ENCODE results near the gene KCNQ5.

KCNQ5 gene

GRCh38 chr6:72826744-72827438, 205.0 kb downstream of the KCNQ5 start:
- H3K4me3 ChIP-seq (ENCODE audit: low read length), result no peak overlapping the region
- H3K9me3 ChIP-seq (replicated peaks; ENCODE audit: low read length), result no peaks in the 10 kb centered on the region
- no peaks in the 10 kb centered on the region for H3K27me3 ChIP-seq (ENCODE audit: control insufficient read depth, insufficient read depth, low read length)
- no peak overlapping the region for H3K9ac ChIP-seq (ENCODE audit: low read depth, low read length)
- H3K36me3 ChIP-seq (ENCODE audit: insufficient read depth, low read length), result no peaks in the 10 kb centered on the region
- no peak overlapping the region for H3K4me2 ChIP-seq (ENCODE audit: low read length)
- peaks cover 23% of the 10 kb centered on the region for H3K4me1 ChIP-seq (ENCODE audit: control insufficient read depth, insufficient read depth, low read length)

DNA sequence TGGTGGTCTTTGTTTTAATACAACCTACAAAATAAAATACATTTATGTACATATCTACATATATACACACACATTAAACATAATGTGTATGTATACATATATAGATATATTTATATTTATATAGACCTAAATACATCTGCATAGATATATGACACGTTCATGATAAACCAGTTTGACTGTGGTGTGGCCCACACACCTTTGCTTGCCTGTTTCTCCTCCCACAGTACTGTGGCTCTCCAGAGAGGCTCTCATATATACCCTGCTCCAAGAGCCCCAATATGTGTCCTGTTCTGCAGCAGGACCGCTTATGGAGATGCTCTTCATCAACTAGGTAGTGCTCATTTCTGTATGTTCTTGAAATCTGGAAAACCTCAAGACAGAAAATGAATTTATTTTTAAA, 207.0 kb downstream of the KCNQ5 start:
- Histone ChIP-seq H3K4me2 (ENCODE audit: low read length) (no peak overlapping the region), H3K27me3 (ENCODE audit: control insufficient read depth, insufficient read depth, low read length) (no peaks in the 10 kb centered on the region), H3K9me3 (replicated peaks; ENCODE audit: low read length) (no peaks in the 10 kb centered on the region)

GRCh38 chr6:72832271-72832670, 210.4 kb downstream of the KCNQ5 start:
- Histone ChIP-seq H3K9ac (ENCODE audit: low read depth, low read length) (no peak overlapping the region), H3K4me3 (ENCODE audit: low read length) (no peak overlapping the region), H3K36me3 (ENCODE audit: insufficient read depth, low read length) (no peaks in the 10 kb centered on the region), H3K27me3 (ENCODE audit: control insufficient read depth, insufficient read depth, low read length) (no peaks in the 10 kb centered on the region), H3K9me3 (replicated peaks; ENCODE audit: low read length) (no peaks in the 10 kb centered on the region), H3K4me2 (ENCODE audit: low read length) (no peak overlapping the region), H3K4me1 (ENCODE audit: control insufficient read depth, insufficient read depth, low read length) (peaks cover 17% of the 10 kb centered on the region)

More for the DNA sequence above, 207.0 kb downstream of the KCNQ5 start:
- H3K9ac ChIP-seq (ENCODE audit: low read depth, low read length), result no peak overlapping the region
- H3K4me3 ChIP-seq (ENCODE audit: low read length), result no peak overlapping the region
- peaks cover 34% of the 10 kb centered on the region for H3K4me1 ChIP-seq (ENCODE audit: control insufficient read depth, insufficient read depth, low read length)
- no peaks in the 10 kb centered on the region for H3K36me3 ChIP-seq (ENCODE audit: insufficient read depth, low read length)

GRCh38 chr6:72835749-72836148, 213.9 kb downstream of the KCNQ5 start:
- H3K27me3 ChIP-seq (ENCODE audit: control insufficient read depth, insufficient read depth, low read length), result no peaks in the 10 kb centered on the region
- peaks cover 11% of the 10 kb centered on the region for H3K4me1 ChIP-seq (ENCODE audit: control insufficient read depth, insufficient read depth, low read length)
- no peak overlapping the region for H3K4me2 ChIP-seq (ENCODE audit: low read length)
- H3K4me3 ChIP-seq (ENCODE audit: low read length), result no peak overlapping the region
- H3K9me3 ChIP-seq (replicated peaks; ENCODE audit: low read length), result no peaks in the 10 kb centered on the region
- H3K36me3 ChIP-seq (ENCODE audit: insufficient read depth, low read length), result no peaks in the 10 kb centered on the region
- H3K9ac ChIP-seq (ENCODE audit: low read depth, low read length), result no peak overlapping the region

GRCh38 chr6:72836971-72837370, 215.1 kb downstream of the KCNQ5 start:
- no peaks in the 10 kb centered on the region for H3K36me3 ChIP-seq (ENCODE audit: insufficient read depth, low read length)
- no peak overlapping the region for H3K9ac ChIP-seq (ENCODE audit: low read depth, low read length)
- H3K9me3 ChIP-seq (replicated peaks; ENCODE audit: low read length), result no peaks in the 10 kb centered on the region
- H3K4me2 ChIP-seq (ENCODE audit: low read length), result no peak overlapping the region
- H3K27me3 ChIP-seq (ENCODE audit: control insufficient read depth, insufficient read depth, low read length), result no peaks in the 10 kb centered on the region
- H3K4me3 ChIP-seq (ENCODE audit: low read length), result no peak overlapping the region
- peaks cover 11% of the 10 kb centered on the region for H3K4me1 ChIP-seq (ENCODE audit: control insufficient read depth, insufficient read depth, low read length)

GRCh38 chr6:72841195-72841594, 219.3 kb downstream of the KCNQ5 start:
- H3K4me1 ChIP-seq (ENCODE audit: control insufficient read depth, insufficient read depth, low read length), result no peaks in the 10 kb centered on the region
- H3K4me3 ChIP-seq (ENCODE audit: low read length), result no peak overlapping the region

DNA sequence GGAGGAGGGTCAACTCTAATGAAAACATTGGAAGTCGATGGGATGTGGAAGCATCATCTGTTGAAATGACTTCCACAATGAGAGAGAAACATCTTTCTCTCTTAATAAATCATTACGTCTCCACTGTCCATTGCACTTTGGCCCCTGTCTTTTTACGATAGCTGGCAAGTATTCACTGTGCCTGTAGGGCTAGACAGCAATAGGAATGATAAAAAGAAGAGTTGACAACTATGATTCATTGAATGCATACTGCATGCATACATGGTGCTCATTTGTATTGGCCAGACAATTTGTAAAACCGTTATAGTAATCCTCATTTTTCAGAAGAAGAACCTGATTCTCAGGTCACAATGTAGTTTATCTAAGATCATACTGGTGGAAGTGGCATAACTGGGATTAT, 220.3 kb downstream of the KCNQ5 start:
- no peaks in the 10 kb centered on the region for H3K4me1 ChIP-seq (ENCODE audit: control insufficient read depth, insufficient read depth, low read length)
- H3K27me3 ChIP-seq (ENCODE audit: control insufficient read depth, insufficient read depth, low read length), result no peaks in the 10 kb centered on the region

More at GRCh38 chr6:72841195-72841594, 219.3 kb downstream of the KCNQ5 start:
- Histone ChIP-seq H3K9ac (ENCODE audit: low read depth, low read length) (no peak overlapping the region), H3K9me3 (replicated peaks; ENCODE audit: low read length) (no peaks in the 10 kb centered on the region), H3K27me3 (ENCODE audit: control insufficient read depth, insufficient read depth, low read length) (no peaks in the 10 kb centered on the region), H3K36me3 (ENCODE audit: insufficient read depth, low read length) (no peaks in the 10 kb centered on the region), H3K4me2 (ENCODE audit: low read length) (no peak overlapping the region)

DNA sequence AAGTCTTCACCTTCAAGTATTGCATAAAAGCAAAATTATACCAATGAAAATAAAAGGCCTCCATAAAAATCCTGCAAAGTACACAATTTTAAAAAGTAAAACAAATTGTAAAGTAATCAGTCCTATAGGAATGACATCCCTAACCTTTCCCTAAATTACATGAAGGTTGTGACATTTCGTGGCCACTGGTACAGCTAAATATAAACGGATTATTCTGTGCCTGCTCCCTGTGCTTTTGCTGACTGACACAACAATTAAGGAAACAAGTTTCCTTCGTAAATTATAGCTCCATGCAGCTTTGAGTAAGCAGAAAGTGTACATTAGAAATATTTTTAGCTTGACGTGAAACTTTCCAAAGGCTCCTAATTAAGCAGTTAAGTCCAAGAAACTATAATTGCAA, 222.8 kb downstream of the KCNQ5 start:
- no peaks in the 10 kb centered on the region for H3K27me3 ChIP-seq (ENCODE audit: control insufficient read depth, insufficient read depth, low read length)
- no peaks in the 10 kb centered on the region for H3K36me3 ChIP-seq (ENCODE audit: insufficient read depth, low read length)
- H3K4me1 ChIP-seq (ENCODE audit: control insufficient read depth, insufficient read depth, low read length), result no peaks in the 10 kb centered on the region
- no peak overlapping the region for H3K4me3 ChIP-seq (ENCODE audit: low read length)
- H3K4me2 ChIP-seq (ENCODE audit: low read length), result no peak overlapping the region
- no peaks in the 10 kb centered on the region for H3K9me3 ChIP-seq (replicated peaks; ENCODE audit: low read length)
- H3K9ac ChIP-seq (ENCODE audit: low read depth, low read length), result no peak overlapping the region

More for the DNA sequence above, 220.3 kb downstream of the KCNQ5 start:
- H3K4me3 ChIP-seq (ENCODE audit: low read length), result no peak overlapping the region
- H3K36me3 ChIP-seq (ENCODE audit: insufficient read depth, low read length), result no peaks in the 10 kb centered on the region
- H3K4me2 ChIP-seq (ENCODE audit: low read length), result no peak overlapping the region
- H3K9ac ChIP-seq (ENCODE audit: low read depth, low read length), result no peak overlapping the region
- H3K9me3 ChIP-seq (replicated peaks; ENCODE audit: low read length), result no peaks in the 10 kb centered on the region

- Histone ChIP-seq H3K36me3 (ENCODE audit: insufficient read depth, low read length) (no peaks in the 10 kb centered on the region), H3K9me3 (replicated peaks; ENCODE audit: low read length) (no peaks in the 10 kb centered on the region), H3K4me3 (ENCODE audit: low read length) (no peak overlapping the region), H3K9ac (ENCODE audit: low read depth, low read length) (no peak overlapping the region), H3K4me2 (ENCODE audit: low read length) (no peak overlapping the region), H3K27me3 (ENCODE audit: control insufficient read depth, insufficient read depth, low read length) (no peaks in the 10 kb centered on the region), H3K4me1 (ENCODE audit: control insufficient read depth, insufficient read depth, low read length) (no peaks in the 10 kb centered on the region)
Observed at GRCh38 chr6:72849346-72849745, 227.5 kb downstream of the KCNQ5 start.

DNA sequence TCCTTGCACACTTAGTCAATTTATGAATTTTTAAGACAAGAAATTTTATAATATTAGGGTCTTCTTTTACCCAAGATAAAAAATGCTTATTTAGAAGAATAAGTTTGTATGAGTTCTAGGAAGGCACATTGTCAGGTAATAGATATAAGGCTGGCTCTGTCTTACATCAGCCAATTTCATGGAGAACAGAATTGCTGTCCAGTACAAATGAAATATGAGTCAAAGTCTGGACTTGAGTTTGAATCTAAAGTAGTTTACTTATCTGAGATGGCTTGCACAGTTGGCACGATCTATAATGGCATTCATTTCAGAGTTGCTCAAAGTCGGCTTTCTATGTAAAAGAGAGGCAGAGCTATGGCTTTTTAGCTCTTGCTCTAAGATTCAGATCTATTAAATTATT, 228.2 kb downstream of the KCNQ5 start:
- H3K9ac ChIP-seq (ENCODE audit: low read depth, low read length), result no peak overlapping the region
- no peaks in the 10 kb centered on the region for H3K36me3 ChIP-seq (ENCODE audit: insufficient read depth, low read length)
- no peak overlapping the region for H3K4me3 ChIP-seq (ENCODE audit: low read length)
- H3K27me3 ChIP-seq (ENCODE audit: control insufficient read depth, insufficient read depth, low read length), result no peaks in the 10 kb centered on the region
- no peaks in the 10 kb centered on the region for H3K4me1 ChIP-seq (ENCODE audit: control insufficient read depth, insufficient read depth, low read length)
- H3K4me2 ChIP-seq (ENCODE audit: low read length), result no peak overlapping the region
- H3K9me3 ChIP-seq (replicated peaks; ENCODE audit: low read length), result no peaks in the 10 kb centered on the region

- no peaks in the 10 kb centered on the region for H3K27me3 ChIP-seq (ENCODE audit: control insufficient read depth, insufficient read depth, low read length)
- no peak overlapping the region for H3K9ac ChIP-seq (ENCODE audit: low read depth, low read length)
- H3K9me3 ChIP-seq (replicated peaks; ENCODE audit: low read length), result no peaks in the 10 kb centered on the region
- H3K4me1 ChIP-seq (ENCODE audit: control insufficient read depth, insufficient read depth, low read length), result peaks cover under 1% of the 10 kb centered on the region
- H3K4me3 ChIP-seq (ENCODE audit: low read length), result no peak overlapping the region
- H3K36me3 ChIP-seq (ENCODE audit: insufficient read depth, low read length), result no peaks in the 10 kb centered on the region
- no peak overlapping the region for H3K4me2 ChIP-seq (ENCODE audit: low read length)
Observed at GRCh38 chr6:72850469-72850868, 228.6 kb downstream of the KCNQ5 start.

DNA sequence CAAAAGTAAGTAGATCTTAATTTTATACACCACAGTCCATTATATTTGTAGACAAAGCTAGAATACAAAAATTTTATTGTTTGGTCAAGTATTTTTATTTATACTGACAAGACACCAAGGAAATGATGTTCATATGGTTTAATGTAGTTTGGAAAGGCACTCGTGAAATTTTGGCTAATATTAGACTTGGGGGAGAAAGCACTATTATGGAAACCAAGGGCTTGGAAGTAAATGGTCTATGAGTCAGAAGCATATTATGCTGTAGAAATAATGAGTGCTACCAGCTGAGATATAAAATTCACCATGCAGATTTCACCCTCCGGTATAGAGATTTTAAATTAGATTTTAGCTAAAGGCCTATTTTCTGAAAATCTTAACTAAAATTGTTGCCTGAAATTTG, 233.6 kb downstream of the KCNQ5 start:
- Histone ChIP-seq H3K4me1 (ENCODE audit: control insufficient read depth, insufficient read depth, low read length) (peaks cover 19% of the 10 kb centered on the region), H3K9me3 (replicated peaks; ENCODE audit: low read length) (no peaks in the 10 kb centered on the region), H3K27me3 (ENCODE audit: control insufficient read depth, insufficient read depth, low read length) (no peaks in the 10 kb centered on the region), H3K9ac (ENCODE audit: low read depth, low read length) (no peak overlapping the region), H3K4me2 (ENCODE audit: low read length) (no peak overlapping the region), H3K36me3 (ENCODE audit: insufficient read depth, low read length) (no peaks in the 10 kb centered on the region), H3K4me3 (ENCODE audit: low read length) (no peak overlapping the region)
